ENCODE results near the gene CUL4A.

- TF ChIP-seq CTCF (IDR thresholded peaks at IDR 0.05; ENCODE audit: low read depth, low read length, poor library complexity, severe bottlenecking) (no peak), EZH2phosphoT487 (IDR thresholded peaks at IDR 0.05; ENCODE audit: borderline replicate concordance, low read length) (no peak)
Observed at GRCh38 chr13:113283904-113284303, 74.5 kb downstream of the CUL4A start.
